ENCODE measurements around the gene CPNE7. TPM values are rescaled to one million over a fixed set of nuclear protein-coding genes. Genes with fewer than 3 reads are reported as not detected.

CPNE7 gene
- total and polyA plus RNA-seq, 4 donors: 0.30 to 0.56 (median 0.47) TPM; not detected in 1

DNA sequence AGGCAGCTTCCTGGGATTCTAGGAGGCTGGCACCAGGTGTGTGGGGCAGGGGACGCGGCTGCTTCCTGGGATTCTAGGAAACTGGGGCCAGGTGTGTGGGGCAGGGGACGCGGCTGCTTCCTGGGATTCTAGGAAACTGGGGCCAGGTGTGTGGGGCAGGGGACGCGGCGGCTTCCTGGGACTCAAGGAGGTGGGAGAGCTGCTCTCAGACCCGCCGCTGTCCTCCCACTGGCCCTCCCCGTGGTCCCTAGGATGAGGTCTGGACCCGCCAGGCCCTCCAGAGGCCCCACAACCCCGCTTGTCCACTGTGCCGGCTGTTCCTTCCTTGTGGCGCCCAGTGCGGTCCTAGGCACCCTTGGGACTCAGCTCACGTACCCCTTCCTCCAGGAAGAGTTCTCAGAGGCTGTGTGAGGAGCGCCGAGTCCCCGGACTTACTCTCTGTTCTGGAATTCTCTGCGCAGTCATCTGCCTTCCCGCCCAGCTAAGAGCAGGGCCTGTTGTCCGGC lies 38.4 kb downstream of the CPNE7 start:
- TF ChIP-seq SP1 (IDR thresholded peaks at IDR 0.05) (no peak), NR2F2 (IDR thresholded peaks at IDR 0.05) (no peak), EGR1 (IDR thresholded peaks at IDR 0.05; ENCODE audit: low read depth in 2 of 2) (no peak), HNF4G (IDR thresholded peaks at IDR 0.05) (no peak), JUND (IDR thresholded peaks at IDR 0.05) (no peak), TAF1 (conservative IDR thresholded peaks at IDR 0.05) (no peak), FOXA1 (IDR thresholded peaks at IDR 0.05) (no peak), RAD21 (IDR thresholded peaks at IDR 0.05) (no peak), YY1 (IDR thresholded peaks at IDR 0.05) (no peak)
- TF ChIP-seq, protein P1, sequence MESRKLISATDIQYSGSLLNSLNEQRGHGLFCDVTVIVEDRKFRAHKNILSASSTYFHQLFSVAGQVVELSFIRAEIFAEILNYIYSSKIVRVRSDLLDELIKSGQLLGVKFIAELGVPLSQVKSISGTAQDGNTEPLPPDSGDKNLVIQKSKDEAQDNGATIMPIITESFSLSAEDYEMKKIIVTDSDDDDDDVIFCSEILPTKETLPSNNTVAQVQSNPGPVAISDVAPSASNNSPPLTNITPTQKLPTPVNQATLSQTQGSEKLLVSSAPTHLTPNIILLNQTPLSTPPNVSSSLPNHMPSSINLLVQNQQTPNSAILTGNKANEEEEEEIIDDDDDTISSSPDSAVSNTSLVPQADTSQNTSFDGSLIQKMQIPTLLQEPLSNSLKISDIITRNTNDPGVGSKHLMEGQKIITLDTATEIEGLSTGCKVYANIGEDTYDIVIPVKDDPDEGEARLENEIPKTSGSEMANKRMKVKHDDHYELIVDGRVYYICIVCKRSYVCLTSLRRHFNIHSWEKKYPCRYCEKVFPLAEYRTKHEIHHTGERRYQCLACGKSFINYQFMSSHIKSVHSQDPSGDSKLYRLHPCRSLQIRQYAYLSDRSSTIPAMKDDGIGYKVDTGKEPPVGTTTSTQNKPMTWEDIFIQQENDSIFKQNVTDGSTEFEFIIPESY (IDR thresholded peaks at IDR 0.05): no peak
- TF ChIP-seq, protein P2, sequence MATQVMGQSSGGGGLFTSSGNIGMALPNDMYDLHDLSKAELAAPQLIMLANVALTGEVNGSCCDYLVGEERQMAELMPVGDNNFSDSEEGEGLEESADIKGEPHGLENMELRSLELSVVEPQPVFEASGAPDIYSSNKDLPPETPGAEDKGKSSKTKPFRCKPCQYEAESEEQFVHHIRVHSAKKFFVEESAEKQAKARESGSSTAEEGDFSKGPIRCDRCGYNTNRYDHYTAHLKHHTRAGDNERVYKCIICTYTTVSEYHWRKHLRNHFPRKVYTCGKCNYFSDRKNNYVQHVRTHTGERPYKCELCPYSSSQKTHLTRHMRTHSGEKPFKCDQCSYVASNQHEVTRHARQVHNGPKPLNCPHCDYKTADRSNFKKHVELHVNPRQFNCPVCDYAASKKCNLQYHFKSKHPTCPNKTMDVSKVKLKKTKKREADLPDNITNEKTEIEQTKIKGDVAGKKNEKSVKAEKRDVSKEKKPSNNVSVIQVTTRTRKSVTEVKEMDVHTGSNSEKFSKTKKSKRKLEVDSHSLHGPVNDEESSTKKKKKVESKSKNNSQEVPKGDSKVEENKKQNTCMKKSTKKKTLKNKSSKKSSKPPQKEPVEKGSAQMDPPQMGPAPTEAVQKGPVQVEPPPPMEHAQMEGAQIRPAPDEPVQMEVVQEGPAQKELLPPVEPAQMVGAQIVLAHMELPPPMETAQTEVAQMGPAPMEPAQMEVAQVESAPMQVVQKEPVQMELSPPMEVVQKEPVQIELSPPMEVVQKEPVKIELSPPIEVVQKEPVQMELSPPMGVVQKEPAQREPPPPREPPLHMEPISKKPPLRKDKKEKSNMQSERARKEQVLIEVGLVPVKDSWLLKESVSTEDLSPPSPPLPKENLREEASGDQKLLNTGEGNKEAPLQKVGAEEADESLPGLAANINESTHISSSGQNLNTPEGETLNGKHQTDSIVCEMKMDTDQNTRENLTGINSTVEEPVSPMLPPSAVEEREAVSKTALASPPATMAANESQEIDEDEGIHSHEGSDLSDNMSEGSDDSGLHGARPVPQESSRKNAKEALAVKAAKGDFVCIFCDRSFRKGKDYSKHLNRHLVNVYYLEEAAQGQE (IDR thresholded peaks at IDR 0.05): no peak
- TF ChIP-seq, protein P3, sequence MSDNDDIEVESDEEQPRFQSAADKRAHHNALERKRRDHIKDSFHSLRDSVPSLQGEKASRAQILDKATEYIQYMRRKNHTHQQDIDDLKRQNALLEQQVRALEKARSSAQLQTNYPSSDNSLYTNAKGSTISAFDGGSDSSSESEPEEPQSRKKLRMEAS (IDR thresholded peaks at IDR 0.05): no peak
- TF ChIP-seq, protein P4, sequence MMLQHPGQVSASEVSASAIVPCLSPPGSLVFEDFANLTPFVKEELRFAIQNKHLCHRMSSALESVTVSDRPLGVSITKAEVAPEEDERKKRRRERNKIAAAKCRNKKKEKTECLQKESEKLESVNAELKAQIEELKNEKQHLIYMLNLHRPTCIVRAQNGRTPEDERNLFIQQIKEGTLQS (IDR thresholded peaks at IDR 0.05): no peak
- TF ChIP-seq, protein P5, sequence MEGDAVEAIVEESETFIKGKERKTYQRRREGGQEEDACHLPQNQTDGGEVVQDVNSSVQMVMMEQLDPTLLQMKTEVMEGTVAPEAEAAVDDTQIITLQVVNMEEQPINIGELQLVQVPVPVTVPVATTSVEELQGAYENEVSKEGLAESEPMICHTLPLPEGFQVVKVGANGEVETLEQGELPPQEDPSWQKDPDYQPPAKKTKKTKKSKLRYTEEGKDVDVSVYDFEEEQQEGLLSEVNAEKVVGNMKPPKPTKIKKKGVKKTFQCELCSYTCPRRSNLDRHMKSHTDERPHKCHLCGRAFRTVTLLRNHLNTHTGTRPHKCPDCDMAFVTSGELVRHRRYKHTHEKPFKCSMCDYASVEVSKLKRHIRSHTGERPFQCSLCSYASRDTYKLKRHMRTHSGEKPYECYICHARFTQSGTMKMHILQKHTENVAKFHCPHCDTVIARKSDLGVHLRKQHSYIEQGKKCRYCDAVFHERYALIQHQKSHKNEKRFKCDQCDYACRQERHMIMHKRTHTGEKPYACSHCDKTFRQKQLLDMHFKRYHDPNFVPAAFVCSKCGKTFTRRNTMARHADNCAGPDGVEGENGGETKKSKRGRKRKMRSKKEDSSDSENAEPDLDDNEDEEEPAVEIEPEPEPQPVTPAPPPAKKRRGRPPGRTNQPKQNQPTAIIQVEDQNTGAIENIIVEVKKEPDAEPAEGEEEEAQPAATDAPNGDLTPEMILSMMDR (IDR thresholded peaks at IDR 0.05; ENCODE audit: low read depth, low read length, missing input control): no peak
- WGBS: 95% methylated on average over 22 of the region's 22 CpGs
- H3K27ac ChIP-seq (ENCODE audit: low read depth in 1 of 2, low read length in 2 of 2): no peak overlapping the region
- H3K4me3 ChIP-seq (ENCODE audit: low read depth in 1 of 3, low read length in 3 of 3): no peak overlapping the region
- no peaks in the 10 kb centered on the region for H3K4me1 ChIP-seq (ENCODE audit: control insufficient read depth in 4 of 4, insufficient read depth in 4 of 4, low read length in 3 of 4)
- H3K36me3 ChIP-seq (ENCODE audit: control insufficient read depth in 4 of 4, insufficient read depth in 3 of 4, low read depth in 1 of 4, low read length in 3 of 4): no peaks in the 10 kb centered on the region
- no peak overlapping the region for H3K9ac ChIP-seq (ENCODE audit: low read depth in 1 of 2, low read length in 2 of 2)
- no peaks in the 10 kb centered on the region for H3K9me3 ChIP-seq (ENCODE audit: control insufficient read depth in 4 of 4, low read length in 3 of 4)
- H3K27me3 ChIP-seq (ENCODE audit: control insufficient read depth in 4 of 4, insufficient read depth in 4 of 4, low read length in 3 of 4): no peaks in the 10 kb centered on the region
- no peak for DNase-seq (ENCODE audit: low spot score)

DNA sequence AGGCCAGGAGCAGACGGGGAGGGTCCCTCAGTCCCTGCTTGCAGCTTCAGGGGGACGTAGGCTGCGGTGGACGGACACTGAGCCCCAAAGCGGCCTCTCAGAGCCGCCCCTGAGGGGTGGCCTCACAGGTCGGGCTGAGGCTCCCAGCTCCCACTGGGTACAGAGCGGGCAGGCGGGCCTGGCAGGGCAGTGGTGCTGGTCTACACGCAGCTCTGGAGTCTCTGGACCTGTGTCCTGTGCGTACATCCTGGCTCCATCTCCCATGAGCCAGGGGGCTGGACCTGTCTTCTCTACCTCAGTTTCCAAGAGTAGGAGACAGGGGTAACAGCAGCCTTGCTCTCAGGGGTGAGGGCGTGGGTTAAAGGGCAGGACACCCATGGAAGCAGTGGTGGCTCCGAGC lies 39.6 kb downstream of the CPNE7 start:
- Histone ChIP-seq H3K27me3 (ENCODE audit: control insufficient read depth in 4 of 4, insufficient read depth in 4 of 4, low read length in 3 of 4) (no peaks in the 10 kb centered on the region), H3K9me3 (ENCODE audit: control insufficient read depth in 4 of 4, low read length in 3 of 4) (no peaks in the 10 kb centered on the region), H3K9ac (ENCODE audit: low read depth in 1 of 2, low read length in 2 of 2) (no peak overlapping the region), H3K36me3 (ENCODE audit: control insufficient read depth in 4 of 4, insufficient read depth in 3 of 4, low read depth in 1 of 4, low read length in 3 of 4) (no peaks in the 10 kb centered on the region), H3K4me3 (ENCODE audit: low read depth in 1 of 3, low read length in 3 of 3) (no peak overlapping the region), H3K4me1 (ENCODE audit: control insufficient read depth in 4 of 4, insufficient read depth in 4 of 4, low read length in 3 of 4) (no peaks in the 10 kb centered on the region), H3K27ac (ENCODE audit: low read depth in 1 of 2, low read length in 2 of 2) (no peak overlapping the region)
- TF ChIP-seq RXRA (IDR thresholded peaks at IDR 0.05) (no peak), NR2F2 (IDR thresholded peaks at IDR 0.05) (no peak), FOXA1 (IDR thresholded peaks at IDR 0.05) (no peak), SP1 (IDR thresholded peaks at IDR 0.05) (no peak), HNF4A (conservative IDR thresholded peaks at IDR 0.05) (no peak), RAD21 (IDR thresholded peaks at IDR 0.05) (no peak), JUND (IDR thresholded peaks at IDR 0.05) (no peak), YY1 (IDR thresholded peaks at IDR 0.05) (no peak), FOXA2 (IDR thresholded peaks at IDR 0.05) (no peak), GABPA (IDR thresholded peaks at IDR 0.05 in 1 of 2, conservative IDR thresholded peaks at IDR 0.05 in 1 of 2) (no peak)
- TF ChIP-seq, protein P3 (IDR thresholded peaks at IDR 0.05): no peak
- TF ChIP-seq, protein P4 (IDR thresholded peaks at IDR 0.05): no peak
- TF ChIP-seq, protein P2 (IDR thresholded peaks at IDR 0.05): no peak
- no peak for DNase-seq (ENCODE audit: low spot score)
- WGBS: 83% methylated on average over 13 of the region's 13 CpGs
